Stimulated activated CD4-positive, alpha-beta T cell treated with anti-CD3 and anti-CD28 coated beads, Interleukin-12 subunit alpha, Interleukin-12 subunit beta, amount 100 ng/mL, for 4 hours (primary cell): ENCODE results near the gene HSPA1L.
A peak's percentile ranks its signal among the peaks of the same experiment; 100 is the strongest.
"Not testable (repeated sequence)": the region's sequence is repeated elsewhere in the genome, so short reads cannot be mapped to it uniquely, and the experiment has no call there.

Experiments used
- DNase-seq: peaks from one replicate; pipeline ENCODE4 v3.0.0-alpha.2; 2020

Gene HSPA1L

DNA sequence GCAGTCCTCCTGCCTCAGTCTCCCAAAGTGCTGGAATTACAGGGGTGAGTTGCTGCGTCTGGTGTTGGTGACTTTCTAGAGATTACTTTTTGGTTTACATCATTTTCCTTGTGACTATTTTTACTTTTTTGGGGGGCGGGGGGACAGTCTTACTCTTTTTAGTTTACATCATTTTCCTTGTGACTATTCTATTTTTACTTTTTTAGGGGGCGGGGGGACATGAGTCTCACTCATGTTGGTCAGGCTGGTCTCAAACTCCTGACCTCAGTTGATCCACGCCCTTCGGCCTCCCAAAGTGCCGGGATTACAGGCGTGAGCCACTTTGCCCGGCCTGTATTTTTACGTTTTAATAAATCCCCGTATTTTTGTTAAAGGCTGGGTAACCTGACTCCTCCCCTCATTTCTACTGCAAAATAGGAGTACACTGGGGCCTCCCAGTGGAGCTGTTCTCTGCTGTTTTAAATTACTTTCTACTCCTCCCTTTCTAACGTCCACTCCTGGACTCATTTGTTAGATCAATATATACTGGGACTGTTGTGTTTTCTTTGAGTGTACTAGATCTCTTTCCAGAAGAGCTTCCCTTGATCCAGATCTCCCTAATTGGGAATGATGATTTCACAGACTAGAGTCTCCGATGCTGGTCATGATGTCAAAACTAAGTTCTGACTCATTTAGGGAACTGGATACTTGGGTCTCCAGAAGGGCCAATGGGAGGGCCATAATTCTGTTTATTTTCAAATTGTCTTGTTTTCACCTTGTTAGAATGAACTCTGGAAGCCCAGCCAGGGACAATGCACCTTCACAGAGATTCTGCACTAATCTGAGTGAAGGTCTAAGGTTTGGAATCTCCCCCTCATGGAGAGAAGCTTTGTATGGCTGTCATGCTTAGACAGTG is 21.6 kb upstream of the HSPA1L start:
- no peak for DNase-seq

- DNase-seq: no peak
Measured at GRCh38 chr6:31836047-31836473, 21.0 kb upstream of the HSPA1L start.

- peak; percentile 79 for DNase-seq
Measured at GRCh38 chr6:31834367-31835250, 19.5 kb upstream of the HSPA1L start.

- no peak for DNase-seq
Measured at GRCh38 chr6:31831350-31832215, 16.5 kb upstream of the HSPA1L start.

DNA sequence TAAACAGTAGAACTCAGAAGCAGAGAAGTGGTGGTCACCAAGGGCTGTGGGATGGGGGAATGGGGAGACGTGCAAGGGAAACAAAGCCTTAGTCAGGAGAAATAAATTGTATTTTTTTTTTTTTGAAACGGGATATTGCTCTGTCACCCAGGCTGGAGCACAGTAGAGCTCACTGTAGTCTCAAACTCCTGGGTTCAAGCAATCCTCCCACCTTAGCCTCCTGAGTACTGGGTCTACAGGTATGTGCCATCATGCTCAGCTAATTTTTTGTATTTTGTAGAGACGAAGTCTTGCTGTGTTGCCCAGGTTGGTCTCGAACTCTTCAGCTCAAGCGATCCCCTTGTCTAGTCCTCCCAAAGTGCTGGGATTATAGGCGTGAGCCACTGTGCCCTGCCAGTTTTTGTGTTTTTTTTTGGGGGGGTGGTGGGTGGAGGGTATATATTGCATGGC is 15.8 kb upstream of the HSPA1L start:
- no peak for DNase-seq

GRCh38 chr6:31829633-31830283 is 14.7 kb upstream of the HSPA1L start:
- no peak for DNase-seq

GRCh38 chr6:31827286-31828079 is 12.4 kb upstream of the HSPA1L start, which contains the start of gene HSPA1B:
TSS of gene HSPA1B (plus strand) at chr6:31827738. CDS start at chr6:31827951, 213 bp downstream.
- DNase-seq: peak; percentile 83

GRCh38 chr6:31826793-31827285 is 11.8 kb upstream of the HSPA1L start:
- DNase-seq: no peak

- DNase-seq: no peak
Measured at GRCh38 chr6:31825553-31825952, 10.5 kb upstream of the HSPA1L start.

DNA sequence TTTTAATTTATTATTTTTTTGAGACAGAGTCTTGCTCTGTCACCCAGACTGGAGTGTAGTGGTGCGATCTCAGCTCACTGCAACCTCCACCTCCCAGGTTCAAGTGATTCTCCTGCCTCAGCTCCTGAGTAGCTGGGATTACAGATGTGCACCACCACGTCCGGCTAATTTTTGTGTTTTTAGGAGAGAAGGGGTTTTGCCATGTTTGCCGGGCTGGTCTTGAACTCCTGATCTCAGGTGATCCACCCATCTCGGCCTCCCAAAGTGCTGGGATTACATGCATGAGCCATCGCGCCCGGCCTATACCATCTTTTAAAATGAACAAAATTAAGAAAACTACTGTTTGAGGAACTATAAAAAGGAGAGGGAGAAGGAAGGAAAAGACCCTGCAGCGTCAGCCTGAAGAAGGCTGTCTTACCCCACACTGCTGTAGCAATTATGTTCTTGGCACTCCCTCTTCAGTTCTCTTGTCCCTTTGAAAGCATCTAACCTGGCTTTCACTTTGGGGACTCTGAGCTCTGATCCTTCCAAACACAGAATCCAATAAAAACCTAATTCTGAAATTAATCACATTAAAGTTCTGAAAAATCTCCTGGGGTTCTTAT is 8.6 kb upstream of the HSPA1L start:
- DNase-seq: not testable (repeated sequence)

DNA sequence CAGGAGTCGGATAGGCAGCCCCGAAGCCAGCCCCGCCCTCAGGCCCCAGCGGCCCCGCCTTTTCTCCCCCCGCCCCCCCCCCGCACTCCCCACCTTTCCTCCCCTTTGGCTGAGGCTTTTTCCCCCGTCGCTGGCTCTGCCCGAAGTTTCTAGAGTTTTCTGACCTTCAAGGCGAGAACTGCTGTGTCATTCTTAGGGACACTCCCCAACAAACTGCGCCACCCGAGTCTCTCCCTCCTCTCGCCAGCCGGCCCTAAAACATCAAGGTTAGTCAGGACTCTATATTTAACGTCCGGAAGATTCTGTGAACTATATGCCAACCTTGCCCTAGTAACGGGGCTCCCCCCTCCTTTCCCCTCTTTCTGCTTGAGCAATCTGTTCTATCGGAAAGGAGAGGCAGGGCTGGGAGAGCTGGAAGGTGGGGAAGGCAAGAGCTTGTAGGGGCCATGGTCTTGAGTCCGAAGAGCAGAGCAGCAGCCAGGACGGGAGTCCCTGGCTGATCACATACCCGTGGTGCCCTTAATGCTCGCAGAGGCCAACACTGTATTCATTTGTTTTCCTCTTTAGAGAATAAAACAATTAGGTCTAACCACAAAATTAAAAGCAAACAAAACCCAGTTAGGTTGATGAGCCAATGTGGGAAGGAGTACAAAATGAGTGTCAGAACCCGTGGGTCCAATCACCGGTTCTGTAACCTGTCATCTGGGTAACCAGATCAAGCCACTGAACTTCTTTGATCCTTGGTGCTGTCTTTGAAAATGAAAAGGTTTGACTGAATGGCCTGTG is 7.1 kb upstream of the HSPA1L start:
- DNase-seq: peak; percentile 58

GRCh38 chr6:31821301-31822035 is 6.4 kb upstream of the HSPA1L start:
- peak; percentile 71 for DNase-seq

- DNase-seq: not testable (repeated sequence)
Measured at GRCh38 chr6:31820399-31820798, 5.3 kb upstream of the HSPA1L start.

GRCh38 chr6:31819871-31820299 is 4.8 kb upstream of the HSPA1L start:
- no peak for DNase-seq

DNA sequence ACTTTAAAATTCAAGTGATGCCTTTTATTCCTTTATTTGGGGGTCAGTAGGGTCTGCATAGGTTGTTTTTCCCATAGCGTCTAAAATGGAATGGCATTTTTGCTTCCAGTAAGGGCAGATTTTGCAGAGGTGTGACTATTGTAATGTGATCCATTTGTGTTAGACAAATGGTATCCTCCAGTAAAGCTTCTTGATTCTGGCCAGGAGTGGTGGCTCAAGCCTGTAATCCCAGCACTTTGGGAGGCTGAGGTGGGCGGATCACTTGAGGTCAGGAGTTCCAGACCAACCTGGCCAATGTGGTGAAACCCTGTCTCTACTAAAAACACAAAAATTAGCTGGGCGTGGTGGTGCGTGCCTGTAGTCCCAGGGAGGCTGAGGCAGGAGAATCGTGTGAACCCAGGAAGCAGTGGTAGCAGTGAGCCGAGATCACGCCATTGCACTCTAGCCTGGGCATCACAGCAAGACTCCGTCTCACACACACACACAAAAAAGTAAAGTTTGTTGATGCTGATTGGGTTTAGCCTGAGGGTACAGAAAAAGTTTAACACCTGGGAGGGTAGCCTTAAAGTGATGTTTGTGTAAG is 2.9 kb upstream of the HSPA1L start:
- not testable (repeated sequence) for DNase-seq

DNA sequence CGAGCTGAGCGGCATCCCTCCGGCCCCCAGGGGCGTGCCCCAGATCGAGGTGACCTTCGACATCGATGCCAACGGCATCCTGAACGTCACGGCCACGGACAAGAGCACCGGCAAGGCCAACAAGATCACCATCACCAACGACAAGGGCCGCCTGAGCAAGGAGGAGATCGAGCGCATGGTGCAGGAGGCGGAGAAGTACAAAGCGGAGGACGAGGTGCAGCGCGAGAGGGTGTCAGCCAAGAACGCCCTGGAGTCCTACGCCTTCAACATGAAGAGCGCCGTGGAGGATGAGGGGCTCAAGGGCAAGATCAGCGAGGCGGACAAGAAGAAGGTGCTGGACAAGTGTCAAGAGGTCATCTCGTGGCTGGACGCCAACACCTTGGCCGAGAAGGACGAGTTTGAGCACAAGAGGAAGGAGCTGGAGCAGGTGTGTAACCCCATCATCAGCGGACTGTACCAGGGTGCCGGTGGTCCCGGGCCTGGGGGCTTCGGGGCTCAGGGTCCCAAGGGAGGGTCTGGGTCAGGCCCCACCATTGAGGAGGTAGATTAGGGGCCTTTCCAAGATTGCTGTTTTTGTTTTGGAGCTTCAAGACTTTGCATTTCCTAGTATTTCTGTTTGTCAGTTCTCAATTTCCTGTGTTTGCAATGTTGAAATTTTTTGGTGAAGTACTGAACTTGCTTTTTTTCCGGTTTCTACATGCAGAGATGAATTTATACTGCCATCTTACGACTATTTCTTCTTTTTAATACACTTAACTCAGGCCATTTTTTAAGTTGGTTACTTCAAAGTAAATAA is 2.2 kb upstream of the HSPA1L start:
- not testable (repeated sequence) for DNase-seq

- DNase-seq: peak; percentile 63
Measured at GRCh38 chr6:31814677-31815024, 432 bp downstream of the HSPA1L start.

DNA sequence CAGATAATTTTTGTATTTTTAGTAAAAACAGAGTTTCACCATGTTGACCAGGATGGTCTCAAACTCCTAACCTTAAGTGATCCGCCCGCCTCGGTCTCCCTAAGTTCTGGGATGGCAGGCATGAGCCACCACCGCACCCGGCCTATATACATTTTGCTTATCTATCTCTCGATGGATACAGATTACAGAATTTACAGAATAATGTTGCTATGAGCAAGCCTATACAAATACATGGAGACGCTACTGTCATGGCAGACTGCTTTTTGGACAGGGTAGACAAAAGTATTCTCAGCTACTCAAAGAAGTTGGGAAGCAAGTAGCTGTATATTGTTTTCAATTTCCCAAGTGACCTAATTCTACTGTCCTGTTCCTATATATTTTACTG is 1.6 kb downstream of the HSPA1L start:
- DNase-seq: no peak
